GM04503 (cell line): ENCODE measurements around the gene ADAMTS6.
"Not testable (repeated sequence)": the region's sequence is repeated elsewhere in the genome, so short reads cannot be mapped to it uniquely, and the experiment has no call there.

Experiments used
- DNase-seq: peaks from one replicate; pipeline ENCODE4 v3.0.0-alpha.2; 2012; ENCODE audit warnings: low read depth

ADAMTS6 gene

GRCh38 chr5:65363499-65363898 is 118.2 kb downstream of the ADAMTS6 start:
- no peak for DNase-seq

GRCh38 chr5:65359981-65360380 is 121.7 kb downstream of the ADAMTS6 start:
- DNase-seq, result no peak

DNA sequence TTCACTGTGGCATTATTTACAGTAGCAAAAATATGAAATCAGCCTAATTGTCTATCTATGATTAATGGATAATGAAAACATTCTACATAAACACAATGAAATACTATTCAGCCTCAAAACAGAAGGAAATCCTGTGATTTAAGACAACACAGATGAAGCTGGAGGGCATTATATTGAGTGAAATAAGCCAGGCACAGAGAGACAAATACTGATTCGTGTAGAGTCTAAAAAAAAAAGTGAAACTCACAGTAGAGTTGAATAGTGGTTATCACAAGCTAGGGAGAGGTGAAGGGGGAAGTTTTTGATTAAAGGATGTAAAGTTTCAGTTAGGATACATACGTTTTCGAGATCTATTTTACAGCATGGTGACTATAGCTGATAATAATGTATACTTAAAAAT is 122.2 kb downstream of the ADAMTS6 start:
- no peak for DNase-seq

GRCh38 chr5:65356274-65356673 is 125.4 kb downstream of the ADAMTS6 start:
- DNase-seq, result peak; percentile 3

- no peak for DNase-seq
Measured at GRCh38 chr5:65355301-65355700, 126.4 kb downstream of the ADAMTS6 start.

GRCh38 chr5:65341835-65342234 is 139.9 kb downstream of the ADAMTS6 start:
- no peak for DNase-seq

DNA sequence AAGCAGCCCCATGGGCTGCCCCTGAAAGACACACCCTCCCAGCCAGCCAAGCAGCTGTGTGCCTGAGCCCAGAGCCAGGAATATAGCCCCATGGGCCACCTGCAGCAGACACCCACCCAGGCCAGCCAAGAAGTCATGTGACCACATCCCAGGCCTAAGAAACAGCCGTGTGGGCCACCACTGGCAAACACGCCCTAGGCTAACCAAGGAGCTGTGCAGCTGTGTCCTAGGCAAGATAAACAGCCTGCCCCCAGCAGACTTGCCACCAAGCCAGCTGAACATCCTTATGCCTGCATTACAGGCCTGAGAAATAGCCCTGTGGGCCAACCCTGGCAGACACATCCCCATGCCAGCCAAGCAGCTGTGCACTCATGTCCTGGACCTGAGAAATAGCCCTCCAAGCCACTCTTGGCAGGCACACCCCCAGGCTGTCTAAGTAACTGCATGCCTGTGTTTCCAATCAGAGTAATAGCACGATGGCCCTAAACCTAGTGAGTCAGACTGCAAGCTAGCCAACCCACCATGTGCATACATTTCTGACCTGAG is 143.0 kb downstream of the ADAMTS6 start:
- DNase-seq, result no peak

- no peak for DNase-seq
Measured at GRCh38 chr5:65334077-65334476, 147.6 kb downstream of the ADAMTS6 start.

DNA sequence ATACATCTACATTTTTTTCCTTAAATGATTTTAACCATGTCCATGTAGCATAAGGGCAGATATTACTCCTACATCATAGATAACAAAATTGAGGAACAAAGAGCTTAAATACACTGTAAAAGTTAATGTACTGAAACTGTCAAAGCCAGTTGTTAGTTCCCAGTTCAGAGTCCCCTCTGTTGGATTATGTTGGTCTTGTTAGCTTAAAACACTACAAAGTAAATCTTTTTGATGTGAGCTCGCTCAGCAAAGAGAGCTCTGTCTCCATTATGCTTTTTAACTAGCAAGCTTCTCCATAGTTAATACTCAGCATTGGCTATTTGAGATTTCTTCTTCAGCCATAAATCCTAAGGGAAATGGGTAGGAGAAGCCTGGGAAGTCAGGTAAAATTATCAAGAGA is 149.1 kb downstream of the ADAMTS6 start:
- DNase-seq, result no peak

- DNase-seq, result peak; percentile 5
Measured at GRCh38 chr5:65329266-65329665, 152.5 kb downstream of the ADAMTS6 start.

GRCh38 chr5:65327582-65327981 is 154.1 kb downstream of the ADAMTS6 start:
- no peak for DNase-seq

DNA sequence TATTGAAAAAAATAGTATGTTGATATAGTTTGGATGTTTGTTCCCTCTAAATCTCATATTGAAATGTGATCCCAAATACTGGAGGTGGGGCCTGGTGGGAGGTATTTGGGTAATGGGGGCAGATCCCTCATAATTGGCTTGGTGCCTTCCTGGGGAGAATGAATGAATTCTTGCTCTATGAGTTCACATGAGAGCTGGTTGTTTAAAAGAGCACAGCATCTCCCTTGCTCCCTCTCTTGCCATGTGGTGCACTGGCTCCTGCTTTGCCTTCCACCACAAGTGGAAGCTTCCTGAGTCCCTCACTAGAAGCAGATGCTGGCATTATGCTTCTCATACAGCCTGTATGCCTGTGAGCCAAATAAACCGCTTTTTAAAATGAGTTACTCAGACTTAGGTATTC is 154.8 kb downstream of the ADAMTS6 start:
- peak; percentile 7 for DNase-seq

GRCh38 chr5:65324226-65324625 is 157.5 kb downstream of the ADAMTS6 start:
- DNase-seq, result no peak

DNA sequence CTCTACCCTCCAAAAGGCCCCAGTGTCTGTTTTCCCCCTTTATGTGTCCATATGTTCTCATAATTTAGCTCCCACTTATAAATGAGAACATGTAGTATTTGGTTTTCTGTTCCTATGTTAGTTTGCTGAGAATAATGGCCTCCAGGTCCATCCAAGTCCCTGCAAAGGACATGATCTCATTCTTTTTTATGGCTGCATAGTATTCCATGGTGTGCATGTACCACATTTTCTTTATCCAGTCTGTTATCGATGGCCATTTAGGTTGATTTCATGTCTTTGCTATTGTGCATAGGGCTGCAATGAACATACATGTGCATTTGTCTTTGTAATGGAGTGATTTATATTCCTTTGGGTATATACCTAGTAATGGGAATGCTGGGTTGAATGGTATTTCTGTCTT is 161.0 kb downstream of the ADAMTS6 start:
- DNase-seq, result not testable (repeated sequence)

- no peak for DNase-seq
Measured at GRCh38 chr5:65320250-65320649, 161.5 kb downstream of the ADAMTS6 start.

GRCh38 chr5:65307931-65308330 is 173.8 kb downstream of the ADAMTS6 start:
- no peak for DNase-seq

DNA sequence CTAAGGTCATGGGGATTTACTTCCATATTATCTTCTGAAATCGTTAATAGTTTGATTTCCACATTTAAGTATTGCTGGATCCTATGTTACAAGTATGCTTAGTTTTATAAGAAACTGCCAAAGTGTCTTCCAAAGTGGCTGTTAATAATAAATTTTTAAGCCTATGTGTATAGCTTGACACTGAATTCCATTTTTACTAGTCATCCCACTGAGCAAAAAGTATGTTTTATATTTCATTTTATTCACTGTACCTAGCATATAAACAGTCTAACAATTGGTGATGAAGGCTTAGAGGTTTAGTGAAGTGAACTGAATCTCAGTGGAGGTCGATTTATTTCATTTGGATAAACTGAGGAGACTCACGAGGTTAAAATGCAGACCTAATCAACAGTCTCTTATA is 174.6 kb downstream of the ADAMTS6 start:
- DNase-seq, result no peak

- DNase-seq, result no peak
Measured at GRCh38 chr5:65305913-65306312, 175.8 kb downstream of the ADAMTS6 start.

- DNase-seq, result peak; percentile 24
Measured at GRCh38 chr5:65299861-65300260, 181.9 kb downstream of the ADAMTS6 start.

- no peak for DNase-seq
Measured at GRCh38 chr5:65296067-65296466, 185.7 kb downstream of the ADAMTS6 start.

- no peak for DNase-seq
Measured at GRCh38 chr5:65292196-65292595, 189.5 kb downstream of the ADAMTS6 start.

GRCh38 chr5:65290677-65291076 is 191.0 kb downstream of the ADAMTS6 start:
- peak; percentile 16 for DNase-seq

GRCh38 chr5:65288657-65289056 is 193.1 kb downstream of the ADAMTS6 start:
- no peak for DNase-seq

DNA sequence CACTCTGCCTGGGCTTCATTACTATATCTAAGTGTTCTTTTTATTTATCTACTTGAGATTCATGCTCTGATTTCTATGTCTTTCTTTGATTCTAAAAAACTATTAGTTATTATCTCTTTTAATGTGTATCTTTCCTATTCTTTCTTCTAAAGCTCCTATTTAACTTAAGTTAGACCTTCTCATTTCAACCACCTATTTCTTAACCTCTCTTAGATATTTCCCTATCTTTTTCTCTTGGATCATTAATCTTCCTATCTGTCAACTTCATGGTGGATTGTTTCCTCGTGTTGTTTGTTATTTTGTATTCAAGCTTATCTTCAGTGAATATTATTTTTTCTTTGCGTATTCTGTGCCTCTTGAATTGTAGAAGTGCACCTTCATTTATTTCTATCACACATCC is 202.1 kb downstream of the ADAMTS6 start:
- no peak for DNase-seq
